ENCODE results near the gene FOXP4. TPM values are rescaled to one million over a fixed set of nuclear protein-coding genes. Genes with fewer than 3 reads are reported as not detected.

FOXP4 gene
- total RNA-seq, 1 donor from 2014 or later = 27.9 TPM

DNA sequence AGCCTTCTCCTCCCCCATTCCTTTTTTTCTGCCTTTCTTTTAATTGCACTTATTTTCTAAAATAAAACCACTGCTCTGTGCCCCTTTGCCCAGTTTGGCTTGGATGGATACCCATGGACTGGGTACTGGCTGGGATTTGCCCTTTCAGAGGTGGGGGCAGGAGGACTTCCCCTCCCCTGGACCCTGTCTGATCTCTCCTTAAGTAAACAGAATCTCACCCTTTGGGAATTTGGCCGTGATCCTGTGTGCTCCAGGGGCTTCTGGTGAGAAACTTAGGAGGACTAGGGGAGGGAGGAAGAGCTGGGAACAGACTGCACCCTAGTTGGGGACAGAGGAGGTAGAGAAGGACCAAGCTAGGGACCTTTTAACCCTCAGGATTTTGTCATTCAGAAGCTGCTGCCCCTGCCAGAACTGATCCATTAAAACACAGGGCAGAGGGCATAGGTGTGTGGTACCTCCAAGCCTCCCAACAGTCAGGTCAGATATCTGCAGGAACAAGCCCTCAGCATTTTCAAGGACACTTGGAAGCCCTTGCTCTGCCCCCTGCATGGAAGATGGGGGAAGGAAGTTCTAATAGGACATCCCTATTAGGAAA, 7.3 kb downstream of the FOXP4 start:
- Mint-ChIP-seq H3K4me1 (ENCODE audit: low read depth, unreplicated experiment) (peaks cover 18% of the 10 kb centered on the region), H3K4me3 (ENCODE audit: unreplicated experiment) (no peak overlapping the region), H3K36me3 (ENCODE audit: unreplicated experiment) (no peaks in the 10 kb centered on the region), H3K27ac (ENCODE audit: unreplicated experiment) (no peak overlapping the region), H3K27me3 (ENCODE audit: unreplicated experiment) (peaks cover 6% of the 10 kb centered on the region), H3K9me3 (ENCODE audit: unreplicated experiment) (peaks cover 5% of the 10 kb centered on the region)
- TF ChIP-seq, protein P1, sequence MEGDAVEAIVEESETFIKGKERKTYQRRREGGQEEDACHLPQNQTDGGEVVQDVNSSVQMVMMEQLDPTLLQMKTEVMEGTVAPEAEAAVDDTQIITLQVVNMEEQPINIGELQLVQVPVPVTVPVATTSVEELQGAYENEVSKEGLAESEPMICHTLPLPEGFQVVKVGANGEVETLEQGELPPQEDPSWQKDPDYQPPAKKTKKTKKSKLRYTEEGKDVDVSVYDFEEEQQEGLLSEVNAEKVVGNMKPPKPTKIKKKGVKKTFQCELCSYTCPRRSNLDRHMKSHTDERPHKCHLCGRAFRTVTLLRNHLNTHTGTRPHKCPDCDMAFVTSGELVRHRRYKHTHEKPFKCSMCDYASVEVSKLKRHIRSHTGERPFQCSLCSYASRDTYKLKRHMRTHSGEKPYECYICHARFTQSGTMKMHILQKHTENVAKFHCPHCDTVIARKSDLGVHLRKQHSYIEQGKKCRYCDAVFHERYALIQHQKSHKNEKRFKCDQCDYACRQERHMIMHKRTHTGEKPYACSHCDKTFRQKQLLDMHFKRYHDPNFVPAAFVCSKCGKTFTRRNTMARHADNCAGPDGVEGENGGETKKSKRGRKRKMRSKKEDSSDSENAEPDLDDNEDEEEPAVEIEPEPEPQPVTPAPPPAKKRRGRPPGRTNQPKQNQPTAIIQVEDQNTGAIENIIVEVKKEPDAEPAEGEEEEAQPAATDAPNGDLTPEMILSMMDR (IDR thresholded peaks at IDR 0.05; ENCODE audit: partially characterized antibody, unreplicated experiment) = no peak
- DNase-seq = no peak

DNA sequence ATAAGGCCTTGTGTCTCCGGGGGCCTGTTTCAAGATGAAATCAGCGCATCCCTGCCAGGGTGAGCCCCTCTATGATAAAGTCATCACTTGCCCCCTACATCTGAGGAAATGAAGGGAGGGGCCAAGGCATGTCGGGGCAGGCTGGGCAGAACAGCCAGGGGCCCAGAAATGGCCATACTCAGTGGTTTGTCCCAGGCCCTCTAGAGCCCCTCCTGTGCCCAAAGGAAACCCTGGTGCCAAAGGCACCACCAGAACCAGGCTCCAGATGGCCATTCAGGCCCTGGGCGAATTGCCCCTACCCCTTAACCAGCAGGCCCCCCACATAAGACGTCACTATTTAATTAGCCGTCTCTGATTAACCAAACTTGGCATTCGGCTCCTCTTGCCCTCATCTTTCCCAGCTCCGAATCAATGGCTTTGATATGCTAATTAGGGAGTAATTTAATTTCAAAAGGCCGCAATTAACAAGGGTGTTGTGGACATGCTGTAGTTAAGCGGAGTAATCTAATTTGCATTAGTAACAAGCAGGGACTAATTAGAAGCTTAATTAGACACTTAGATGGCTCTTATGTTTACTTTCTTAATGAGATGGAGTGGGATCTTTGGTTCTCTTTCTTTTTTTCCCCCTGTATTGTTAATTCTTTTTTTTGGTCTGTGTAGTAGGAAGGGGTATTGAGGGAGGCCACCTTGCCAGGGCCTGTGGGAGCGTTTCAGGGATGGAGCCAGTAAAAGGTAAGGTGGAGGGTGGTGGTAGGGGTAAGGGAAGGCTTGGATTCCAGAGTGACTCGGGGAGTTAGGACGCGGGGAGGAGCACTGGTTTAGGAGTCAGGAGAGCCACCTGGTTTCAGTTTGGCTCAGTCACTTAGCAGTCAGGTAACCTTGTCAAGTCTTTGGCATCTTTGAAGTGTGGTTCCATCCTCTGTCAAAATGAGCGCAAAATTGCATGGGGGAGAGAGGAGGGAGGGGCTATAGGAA, 9.4 kb downstream of the FOXP4 start:
- Mint-ChIP-seq H3K27me3 (ENCODE audit: unreplicated experiment) (no peaks in the 10 kb centered on the region), H3K9me3 (ENCODE audit: unreplicated experiment) (peaks cover 1% of the 10 kb centered on the region), H3K27ac (ENCODE audit: unreplicated experiment) (no peak overlapping the region), H3K36me3 (ENCODE audit: unreplicated experiment) (no peaks in the 10 kb centered on the region), H3K4me3 (ENCODE audit: unreplicated experiment) (no peak overlapping the region), H3K4me1 (ENCODE audit: low read depth, unreplicated experiment) (peaks cover 19% of the 10 kb centered on the region)
- TF ChIP-seq, protein P1 (IDR thresholded peaks at IDR 0.05; ENCODE audit: partially characterized antibody, unreplicated experiment) = no peak
- no peak for DNase-seq

DNA sequence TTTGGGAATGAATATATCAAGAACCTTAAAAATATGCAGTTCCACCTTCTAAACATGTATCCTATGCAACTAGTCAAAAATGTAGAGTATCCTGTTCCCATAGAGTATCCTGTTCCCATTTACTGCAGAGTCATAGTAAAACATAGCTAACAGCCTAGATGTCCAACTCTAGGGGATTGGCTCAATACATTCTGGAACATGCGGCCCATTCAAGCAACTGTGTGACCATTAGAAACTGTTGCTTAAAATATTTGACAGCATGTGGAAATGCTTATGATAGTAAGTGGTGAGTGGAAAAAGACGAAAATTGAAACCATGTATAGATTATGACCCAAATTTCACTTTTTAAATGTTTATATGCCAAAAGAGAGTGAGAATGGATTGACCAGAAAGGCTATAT, 11.2 kb downstream of the FOXP4 start:
- H3K4me1 Mint-ChIP-seq (ENCODE audit: low read depth, unreplicated experiment) = peaks cover 19% of the 10 kb centered on the region
- DNase-seq = no peak
- H3K4me3 Mint-ChIP-seq (ENCODE audit: unreplicated experiment) = no peak overlapping the region
- no peaks in the 10 kb centered on the region for H3K9me3 Mint-ChIP-seq (ENCODE audit: unreplicated experiment)
- peaks cover 3% of the 10 kb centered on the region for H3K27me3 Mint-ChIP-seq (ENCODE audit: unreplicated experiment)
- TF ChIP-seq, protein P1 (IDR thresholded peaks at IDR 0.05; ENCODE audit: partially characterized antibody, unreplicated experiment) = no peak
- no peak overlapping the region for H3K27ac Mint-ChIP-seq (ENCODE audit: unreplicated experiment)
- H3K36me3 Mint-ChIP-seq (ENCODE audit: unreplicated experiment) = no peaks in the 10 kb centered on the region

DNA sequence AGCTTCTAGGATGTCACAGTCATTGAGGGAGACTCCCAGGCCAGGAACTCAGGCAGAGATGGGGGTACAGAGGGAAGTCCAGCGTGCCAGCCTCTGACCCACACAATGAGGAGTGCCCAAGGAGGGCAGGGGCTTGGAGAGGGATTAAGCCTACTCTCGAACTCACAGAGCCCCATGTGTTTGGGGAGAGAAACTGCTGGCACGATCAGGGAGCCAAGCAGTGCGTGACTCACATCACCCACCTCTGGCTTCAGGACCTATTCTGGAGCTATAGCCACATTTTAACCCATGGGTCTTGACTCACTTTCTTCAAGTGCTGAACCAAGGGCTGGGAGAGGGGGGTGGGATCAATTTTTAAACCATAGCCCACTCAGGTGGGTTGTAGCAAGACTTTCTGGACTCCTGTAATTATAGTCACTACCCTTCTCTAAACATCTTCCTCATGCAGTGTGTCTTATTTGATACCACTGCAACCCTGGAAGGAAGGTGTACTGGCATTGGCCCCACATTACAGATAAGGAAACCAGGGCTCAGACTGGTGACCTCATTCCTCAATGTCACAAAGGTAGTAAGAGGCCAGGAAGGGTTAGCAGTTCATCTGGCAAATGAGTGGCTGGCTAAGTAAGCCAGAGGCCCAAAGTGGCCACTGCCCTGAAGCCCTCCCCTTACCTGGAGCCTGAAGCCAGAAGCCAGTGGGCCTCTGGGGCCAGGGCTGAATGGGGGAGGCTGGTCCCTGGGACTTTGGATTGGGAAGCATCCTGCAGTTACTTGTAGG, 12.0 kb downstream of the FOXP4 start:
- H3K27ac Mint-ChIP-seq (ENCODE audit: unreplicated experiment) = no peak overlapping the region
- H3K4me3 Mint-ChIP-seq (ENCODE audit: unreplicated experiment) = no peak overlapping the region
- peaks cover 21% of the 10 kb centered on the region for H3K4me1 Mint-ChIP-seq (ENCODE audit: low read depth, unreplicated experiment)
- H3K36me3 Mint-ChIP-seq (ENCODE audit: unreplicated experiment) = no peaks in the 10 kb centered on the region
- no peaks in the 10 kb centered on the region for H3K9me3 Mint-ChIP-seq (ENCODE audit: unreplicated experiment)
- H3K27me3 Mint-ChIP-seq (ENCODE audit: unreplicated experiment) = peaks cover 3% of the 10 kb centered on the region
- TF ChIP-seq, protein P1 (IDR thresholded peaks at IDR 0.05; ENCODE audit: partially characterized antibody, unreplicated experiment) = no peak
- no peak for DNase-seq
